GM18861 (cell line): ENCODE measurements around the gene AFG3L2.

Experiments used
- ATAC-seq: cut with Tn5 transposase; IDR thresholded peaks from one replicate; pipeline ENCODE4 v1.9.1; 2021; ENCODE audit not compliant: unreplicated experiment

The AFG3L2 gene

DNA sequence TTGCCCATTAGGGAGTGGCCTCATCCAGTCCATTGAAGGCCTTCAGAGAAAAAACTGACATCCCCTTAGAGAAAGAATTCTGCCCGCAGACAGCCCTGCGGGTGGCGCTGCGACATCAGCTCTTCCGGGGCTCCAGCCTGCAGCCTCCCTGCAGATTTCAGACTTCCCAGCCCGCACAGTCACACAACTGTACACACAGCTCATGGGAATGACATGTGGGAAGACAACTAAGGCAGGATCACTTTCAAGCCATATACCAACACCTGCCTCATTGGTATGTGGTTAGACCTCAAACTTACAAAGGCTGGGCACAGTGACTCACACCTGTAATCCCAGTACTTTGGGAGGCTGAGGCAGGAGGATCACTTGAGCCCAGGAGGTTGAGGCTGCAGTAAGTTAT lies 93.8 kb downstream of the AFG3L2 start:
- no peak for ATAC-seq

DNA sequence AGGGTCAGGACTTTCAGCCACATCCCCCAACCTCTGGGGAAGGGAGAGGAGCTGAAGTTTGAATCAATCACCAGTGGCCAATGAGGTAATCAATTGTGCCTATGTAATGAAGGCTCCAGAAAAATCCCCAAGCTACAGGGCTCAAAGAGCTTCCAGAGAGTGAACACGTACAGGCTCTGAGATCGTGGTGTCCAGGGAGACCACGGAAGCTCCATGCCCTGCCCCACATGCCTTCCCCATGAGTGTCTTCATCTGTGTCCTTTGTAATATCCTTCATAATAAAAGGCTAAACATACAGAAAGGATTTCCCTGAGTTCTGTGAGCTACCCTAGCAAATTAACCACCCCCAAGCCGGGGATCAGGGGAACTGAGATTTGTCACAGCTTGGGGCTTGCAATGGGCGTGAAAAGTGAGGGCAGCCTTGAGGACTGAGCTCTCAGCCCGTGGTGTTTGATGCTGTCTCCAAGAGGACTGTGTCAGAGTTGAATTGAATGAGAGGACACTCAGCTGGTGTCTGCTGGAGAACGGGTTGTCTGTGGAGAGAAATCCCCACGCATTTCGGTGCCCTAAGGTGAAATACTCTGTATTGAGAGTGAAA lies 94.5 kb downstream of the AFG3L2 start:
- no peak for ATAC-seq

DNA sequence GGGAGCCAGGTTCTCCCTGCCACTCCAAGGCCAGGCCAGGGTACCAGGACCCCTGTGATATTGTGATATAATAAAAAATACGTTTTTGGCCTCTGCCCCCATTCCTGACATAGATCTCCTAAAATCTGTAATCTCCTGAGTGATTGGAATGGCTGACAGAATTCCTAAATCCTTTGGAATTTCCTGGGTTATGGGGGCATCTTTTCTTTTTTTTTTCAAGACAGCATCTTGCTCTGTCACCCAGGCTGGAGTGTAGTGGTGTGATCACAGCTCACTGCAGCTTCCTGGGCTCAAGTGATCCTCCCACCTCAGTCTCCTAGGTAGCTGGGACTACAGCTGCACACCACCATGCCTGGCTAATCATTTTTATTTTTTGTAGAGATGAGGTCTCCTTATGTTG lies 95.2 kb downstream of the AFG3L2 start:
- no peak for ATAC-seq

DNA sequence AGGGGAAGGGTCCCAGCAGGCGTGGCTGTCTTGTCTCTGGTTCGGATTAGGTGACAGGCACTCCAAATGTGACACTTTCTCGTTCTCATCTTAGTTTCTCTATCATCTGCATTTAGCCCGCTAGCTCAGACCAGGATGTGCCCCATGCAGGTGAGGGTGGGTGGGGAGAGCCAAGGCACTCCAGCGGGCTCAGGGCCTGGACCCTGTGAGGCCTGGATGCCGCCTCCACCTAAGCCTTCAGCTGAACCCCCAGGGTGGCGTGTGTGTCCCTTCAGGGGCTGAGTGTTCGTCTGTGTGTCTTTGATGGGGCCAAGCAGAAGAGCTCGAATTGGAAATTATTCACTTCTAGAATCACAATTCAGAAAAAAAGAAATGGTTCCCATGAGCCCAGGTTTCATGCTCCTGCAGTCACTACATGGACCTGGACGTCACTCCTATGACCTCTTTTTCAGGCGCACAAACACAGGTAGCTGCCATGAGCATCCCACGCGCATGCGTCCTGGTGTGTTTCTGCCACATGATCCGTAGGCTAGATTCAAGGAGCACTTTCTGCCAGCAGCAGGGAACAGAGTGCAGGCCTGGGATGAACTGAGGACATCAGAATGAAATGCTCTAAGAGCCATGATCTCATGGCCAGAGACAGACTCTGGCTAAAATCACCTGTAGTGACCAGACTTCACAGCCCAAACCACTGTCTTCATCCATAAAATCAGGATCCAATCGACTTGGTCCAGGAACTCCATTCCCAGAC lies 97.1 kb downstream of the AFG3L2 start:
- no peak for ATAC-seq
